ENCODE measurements around the gene DDX20.
"Not testable (repeated sequence)": the region's sequence is repeated elsewhere in the genome, so short reads cannot be mapped to it uniquely, and the experiment has no call there.

Gene DDX20

DNA sequence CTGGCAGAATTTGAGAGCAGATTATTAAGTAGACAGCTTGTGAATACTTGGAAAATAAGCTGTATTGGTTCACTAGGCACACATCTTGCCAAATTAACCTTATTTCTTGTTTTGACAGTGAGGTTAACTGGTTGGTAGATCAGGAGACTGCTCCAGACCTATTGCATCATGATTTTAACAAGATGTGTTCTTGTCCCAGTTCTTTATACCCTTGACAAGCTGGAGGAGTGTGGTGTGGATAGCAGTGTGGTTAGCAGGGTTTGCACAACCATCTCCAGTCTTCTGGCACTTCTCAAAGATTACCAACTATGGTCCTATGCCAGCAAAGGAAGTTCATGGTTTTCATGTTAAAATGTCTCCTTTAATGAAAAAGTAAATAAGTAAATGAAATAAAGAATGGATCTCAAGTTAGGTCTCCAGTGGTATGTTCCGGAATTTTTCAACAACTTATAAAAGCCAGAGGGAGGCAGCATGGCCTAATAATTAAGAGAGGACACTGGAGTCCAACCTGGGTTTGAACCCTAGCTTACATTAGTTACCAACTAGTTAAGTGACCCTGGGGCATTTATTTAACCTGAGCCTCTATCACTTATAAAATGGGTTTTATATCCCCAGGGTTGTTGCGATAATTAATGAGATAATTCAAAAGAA, 34.1 kb downstream of the DDX20 start:
- DNase-seq (ENCODE audit: low spot score) = no peak

DNA sequence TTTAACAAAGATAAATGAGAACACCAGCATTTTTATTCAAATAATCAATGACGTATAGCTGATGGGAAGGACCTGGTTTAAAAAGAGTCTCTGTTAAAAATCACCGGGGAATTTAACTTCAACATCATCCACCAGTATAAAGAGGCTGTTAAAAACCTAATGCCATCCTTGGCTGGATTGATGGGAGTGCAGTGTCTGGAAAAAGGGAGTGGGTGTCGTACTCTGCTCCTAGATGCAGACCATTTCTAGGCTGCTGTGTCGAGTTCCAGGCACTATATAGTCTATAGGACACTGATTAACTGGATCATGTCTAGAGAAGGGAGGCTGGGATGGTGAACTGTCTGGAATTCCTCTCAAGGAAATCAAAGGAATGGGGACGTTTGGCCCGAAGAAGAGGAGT, 36.1 kb downstream of the DDX20 start:
- DNase-seq (ENCODE audit: low spot score) = no peak

DNA sequence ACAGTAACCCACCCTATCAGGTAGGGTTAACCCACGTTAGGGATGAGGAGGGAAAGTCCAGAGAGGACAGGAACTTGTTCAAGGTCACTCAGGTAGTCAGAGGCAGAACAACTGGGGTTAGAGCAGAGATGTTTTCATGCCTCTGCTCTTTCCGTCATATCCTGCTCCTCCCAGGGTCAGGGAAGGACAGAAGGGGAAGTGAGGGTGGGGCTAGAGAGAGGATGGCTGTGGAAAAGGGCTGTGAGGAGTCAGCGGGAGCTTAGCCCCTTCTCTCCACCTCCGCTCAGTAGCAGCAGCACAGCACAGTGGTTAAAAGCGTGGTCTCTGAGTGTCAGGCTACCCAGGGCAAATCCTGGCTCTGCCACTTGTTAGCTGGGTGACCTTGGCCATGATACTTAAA, 36.5 kb downstream of the DDX20 start:
- DNase-seq (ENCODE audit: low spot score) = no peak

DNA sequence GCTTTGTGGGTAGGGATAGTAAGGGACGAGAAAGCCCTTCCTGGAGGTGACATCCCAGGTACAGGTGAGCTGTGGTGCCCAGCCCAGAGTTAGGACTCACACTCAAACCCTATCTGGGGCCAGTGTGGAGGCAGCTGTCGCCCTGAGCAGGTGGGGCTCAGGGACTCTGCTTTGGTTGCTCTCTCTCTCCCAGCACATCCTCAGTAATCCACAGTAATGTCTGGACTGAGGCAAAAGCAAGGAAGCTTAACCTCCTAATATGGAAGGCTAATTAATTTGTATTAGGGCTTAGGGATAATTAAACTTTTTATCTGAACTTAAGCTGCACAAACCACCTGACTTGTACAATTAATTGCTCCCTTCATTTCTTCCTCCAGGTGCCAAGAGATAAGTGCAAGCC, 38.2 kb downstream of the DDX20 start:
- DNase-seq (ENCODE audit: low spot score) = no peak

GRCh38 chr1:111795401-111795800, 39.7 kb downstream of the DDX20 start:
- no peak for DNase-seq (ENCODE audit: low spot score)

DNA sequence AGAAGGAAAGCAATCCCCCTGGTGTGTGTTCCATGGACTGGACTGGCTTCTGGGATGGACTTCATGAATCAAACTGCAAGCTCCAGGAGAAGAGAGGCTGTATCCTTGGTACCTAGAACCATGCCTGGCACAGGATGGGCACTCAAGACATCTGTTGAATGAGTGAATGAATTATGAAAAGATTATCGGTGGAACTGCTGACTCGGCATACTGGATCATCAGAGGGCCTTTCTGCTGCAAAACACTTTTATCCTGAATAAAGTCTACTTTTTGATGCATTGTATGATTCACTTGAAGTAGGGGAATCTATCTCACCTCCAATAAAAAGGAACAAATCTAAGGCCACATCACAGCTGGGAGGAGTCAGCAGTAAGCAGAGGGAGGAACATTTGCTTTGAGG, 42.9 kb downstream of the DDX20 start:
- DNase-seq (ENCODE audit: low spot score) = no peak

- not testable (repeated sequence) for DNase-seq (ENCODE audit: low spot score)
Observed at GRCh38 chr1:111799722-111800121, 44.0 kb downstream of the DDX20 start.

DNA sequence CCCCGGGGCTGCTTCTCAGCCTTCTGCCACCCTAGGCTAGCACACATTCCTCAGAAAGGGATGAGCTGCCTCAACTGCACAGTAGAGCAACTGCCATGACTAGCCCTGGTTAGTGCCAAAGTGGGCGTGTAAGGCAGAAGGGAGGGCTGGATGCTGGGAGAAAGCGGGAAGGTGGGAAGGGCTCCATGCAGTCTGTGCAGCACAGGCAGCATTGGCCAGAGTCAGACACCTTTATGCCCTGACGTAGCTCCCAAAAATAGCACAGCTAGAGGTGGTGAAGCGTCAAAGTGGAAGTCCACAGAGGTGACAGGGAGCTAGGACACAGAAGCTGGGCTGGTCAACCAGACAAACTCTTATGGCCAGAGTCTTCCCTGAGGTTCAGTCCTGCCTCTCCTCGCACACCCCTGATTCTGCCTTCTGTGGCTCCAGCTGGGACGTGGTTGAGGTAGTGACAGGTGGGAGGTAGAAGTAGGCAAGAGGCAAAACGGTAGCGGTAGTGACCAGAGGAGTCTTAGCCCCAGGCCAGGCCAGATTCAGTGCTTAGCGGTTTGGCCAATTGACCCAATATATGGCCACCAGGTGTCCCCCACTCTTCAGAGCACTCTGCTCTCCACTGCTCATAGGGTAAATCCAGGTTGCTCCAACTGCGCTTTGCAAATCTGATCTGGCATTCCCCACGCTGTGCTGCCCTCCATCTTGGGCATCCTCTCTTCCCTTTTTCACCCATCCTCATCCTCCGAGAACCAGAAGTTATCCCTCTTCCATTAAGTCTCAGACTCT, 45.6 kb downstream of the DDX20 start:
- DNase-seq (ENCODE audit: low spot score) = no peak

DNA sequence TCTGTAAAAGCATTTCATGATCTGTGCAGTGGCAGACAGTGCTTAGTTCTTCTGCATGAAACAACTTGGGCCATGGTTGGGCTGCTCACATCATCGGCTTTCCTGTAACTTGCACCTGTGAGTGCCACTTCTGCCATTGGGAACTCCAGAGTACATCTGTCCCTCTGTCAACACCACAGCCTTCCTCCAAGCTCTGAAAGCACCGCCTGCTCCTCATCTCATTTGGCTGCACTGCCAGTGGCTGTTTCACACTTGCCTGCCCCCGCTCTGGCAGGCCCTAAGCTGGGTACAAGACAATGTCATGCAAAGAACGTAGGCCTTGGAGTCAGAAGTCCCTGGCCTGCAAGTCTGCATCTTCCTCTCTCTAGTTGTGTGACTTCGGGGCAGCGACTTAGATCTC, 46.4 kb downstream of the DDX20 start:
- DNase-seq (ENCODE audit: low spot score) = no peak

- no peak for DNase-seq (ENCODE audit: low spot score)
Observed at GRCh38 chr1:111802984-111803383, 47.3 kb downstream of the DDX20 start.

GRCh38 chr1:111803951-111804350, 48.2 kb downstream of the DDX20 start:
- DNase-seq (ENCODE audit: low spot score) = no peak

DNA sequence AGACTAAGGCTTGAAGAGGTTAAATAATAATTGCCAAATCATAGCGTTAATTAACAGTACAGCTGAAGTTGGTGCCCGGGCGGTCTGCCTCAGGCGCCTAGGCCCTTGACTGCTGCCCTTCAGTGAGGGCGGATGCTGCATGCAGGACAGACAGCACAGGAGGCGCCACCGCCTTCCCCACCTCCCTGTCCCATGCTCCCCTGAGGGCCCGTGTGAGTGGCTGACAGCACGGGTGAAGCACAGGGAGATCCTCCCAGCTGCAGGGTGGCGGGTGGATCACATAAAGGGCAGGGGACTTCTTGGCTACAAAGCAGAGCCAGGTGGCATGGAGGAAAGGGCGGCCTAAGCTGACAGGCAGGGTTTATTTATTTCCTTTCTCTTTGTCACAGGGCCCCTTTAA, 49.1 kb downstream of the DDX20 start:
- DNase-seq (ENCODE audit: low spot score) = no peak

GRCh38 chr1:111805251-111805650, 49.5 kb downstream of the DDX20 start:
- no peak for DNase-seq (ENCODE audit: low spot score)

DNA sequence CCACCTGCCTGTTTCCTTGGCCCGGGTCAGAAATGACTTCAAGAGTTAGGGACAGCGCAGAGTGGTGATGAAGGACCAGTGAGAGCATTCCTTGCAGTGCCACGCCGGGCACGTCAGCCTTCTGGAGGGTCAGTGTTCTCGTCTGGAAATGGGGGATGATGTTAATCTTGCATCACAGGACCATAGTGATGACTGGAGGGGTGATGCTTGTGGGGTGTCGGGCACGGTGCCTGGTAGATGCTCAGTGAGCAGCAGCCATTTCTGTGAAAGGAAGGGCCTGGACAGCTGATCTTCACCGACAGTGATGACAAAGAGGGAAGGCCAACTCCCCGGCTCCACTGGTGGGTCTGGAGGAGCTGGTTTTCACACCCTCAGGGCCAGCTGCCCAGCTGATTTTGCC, 56.2 kb downstream of the DDX20 start:
- no peak for DNase-seq (ENCODE audit: low spot score)

DNA sequence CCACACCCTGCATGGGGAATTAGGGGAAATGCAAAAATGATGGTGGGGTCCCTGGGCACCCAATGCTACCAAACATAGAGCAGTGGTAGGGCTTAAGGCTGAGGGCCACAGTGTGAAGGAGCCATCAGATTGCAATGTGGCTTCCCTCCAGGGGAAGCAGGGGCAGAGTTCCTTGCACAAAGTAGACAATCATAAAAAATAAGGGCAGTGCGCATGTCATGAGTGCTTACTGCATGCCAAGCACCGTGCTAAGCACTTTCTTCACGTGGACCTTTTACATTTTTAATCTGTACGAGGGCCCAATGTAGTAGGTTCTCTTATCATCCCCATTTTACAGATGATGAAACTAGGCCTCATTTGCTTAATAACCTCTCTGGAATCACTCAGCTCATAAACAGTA, 56.6 kb downstream of the DDX20 start:
- DNase-seq (ENCODE audit: low spot score) = no peak

DNA sequence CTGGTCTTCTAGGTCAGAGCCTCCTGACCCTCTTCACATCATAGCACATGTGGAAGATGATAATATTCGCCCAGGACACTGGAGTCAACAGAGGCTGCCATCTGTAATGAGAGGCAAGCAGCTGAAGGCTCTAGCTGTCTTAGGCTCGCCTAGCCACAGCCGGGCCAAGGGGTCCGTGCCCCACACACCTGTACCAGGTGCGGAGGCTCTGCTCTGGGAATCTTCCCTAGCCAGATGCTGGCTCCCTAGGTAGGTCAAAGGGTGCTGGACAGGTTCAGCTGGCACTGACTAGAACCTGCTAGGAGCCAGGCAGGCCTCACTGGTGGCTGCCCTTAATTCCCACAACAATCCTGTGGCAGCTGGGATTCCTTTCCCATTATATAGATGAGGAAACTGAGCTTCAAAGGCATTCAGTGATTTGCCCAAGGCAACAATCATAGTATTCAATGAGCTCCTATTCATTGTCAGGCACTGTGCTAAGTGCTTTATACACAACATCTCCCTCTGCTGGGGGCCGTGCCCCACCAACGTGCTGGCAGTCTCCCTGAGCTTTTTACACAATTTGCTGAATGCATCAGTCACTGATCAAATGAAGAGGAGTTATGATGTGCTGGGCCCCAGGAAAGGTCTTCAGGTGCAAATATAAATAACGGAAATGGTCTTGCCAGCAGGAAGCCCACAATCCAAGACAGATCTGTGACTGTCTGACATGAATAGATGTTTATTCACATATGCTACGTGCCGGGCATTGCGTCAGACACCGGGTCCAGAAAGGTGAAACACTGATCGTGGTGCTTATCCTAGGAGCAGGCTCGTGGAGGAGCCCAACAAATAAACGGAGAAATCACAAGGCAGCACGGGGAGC, 58.0 kb downstream of the DDX20 start:
- DNase-seq (ENCODE audit: low spot score) = no peak

GRCh38 chr1:111814305-111814628, 58.6 kb downstream of the DDX20 start:
- no peak for DNase-seq (ENCODE audit: low spot score)

DNA sequence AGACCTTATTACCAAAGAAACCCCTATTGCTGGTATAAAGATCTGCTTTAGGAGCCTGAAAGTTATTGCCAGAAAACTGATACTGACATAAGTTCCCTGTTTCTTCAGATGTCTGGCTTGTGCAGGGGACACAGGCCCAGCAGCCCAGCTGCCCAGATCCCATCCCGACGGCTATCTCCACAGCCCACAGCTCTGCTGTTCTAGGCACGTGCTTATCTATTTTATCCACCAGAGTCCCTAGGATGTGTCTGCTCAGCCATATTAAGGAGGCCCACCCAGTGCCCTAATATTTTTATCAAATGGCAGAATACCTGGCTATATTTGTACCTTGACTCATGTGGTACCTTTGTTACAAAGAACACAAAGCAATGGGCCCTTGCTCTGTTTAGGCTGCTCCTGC, 58.9 kb downstream of the DDX20 start:
- no peak for DNase-seq (ENCODE audit: low spot score)

Measured in CD4-positive, alpha-beta T cell treated with Interleukin-15 for 4 hours (primary cell).